HG02798 (cell line): ENCODE data around the gene CLIC4.
"Not testable (repeated sequence)": the region's sequence is repeated elsewhere in the genome, so short reads cannot be mapped to it uniquely, and the experiment has no call there.

ENCODE experiments used
- ATAC-seq: cut with Tn5 transposase; IDR thresholded peaks from one replicate; pipeline ENCODE4 v1.9.1; 2021; ENCODE audit warnings: mild to moderate bottlenecking; ENCODE audit not compliant: unreplicated experiment, poor library complexity

The CLIC4 gene

GRCh38 chr1:24744911-24745710 lies at the start of gene CLIC4:
Gene CLIC4, plus strand, starts transcription at chr1:24745447. Its CDS starts 107 bp downstream, at chr1:24745554.
- peak; percentile 85 for ATAC-seq

GRCh38 chr1:24696041-24696755 lies 49.0 kb upstream of the CLIC4 start:
- no peak for ATAC-seq

GRCh38 chr1:24696756-24697330 lies 48.4 kb upstream of the CLIC4 start:
- no peak for ATAC-seq

- not testable (repeated sequence) for ATAC-seq
These were observed 47.7 kb upstream of the CLIC4 start for GRCh38 chr1:24697453-24698001.

- not testable (repeated sequence) for ATAC-seq
These were observed 46.9 kb upstream of the CLIC4 start for GRCh38 chr1:24698326-24698725.

- no peak for ATAC-seq
These were observed 45.6 kb upstream of the CLIC4 start for GRCh38 chr1:24699628-24700027.

- no peak for ATAC-seq
These were observed 42.5 kb upstream of the CLIC4 start for GRCh38 chr1:24702511-24703293.

GRCh38 chr1:24704411-24705259 lies 40.6 kb upstream of the CLIC4 start:
- no peak for ATAC-seq

GRCh38 chr1:24705260-24706073 lies 39.8 kb upstream of the CLIC4 start:
- ATAC-seq: peak; percentile 69

- ATAC-seq: not testable (repeated sequence)
These were observed 39.2 kb upstream of the CLIC4 start for GRCh38 chr1:24706074-24706389.

GRCh38 chr1:24707687-24708086 lies 37.6 kb upstream of the CLIC4 start:
- ATAC-seq: no peak

- no peak for ATAC-seq
These were observed 36.3 kb upstream of the CLIC4 start for GRCh38 chr1:24708938-24709337.

- no peak for ATAC-seq
These were observed 35.3 kb upstream of the CLIC4 start for GRCh38 chr1:24709791-24710441.

- no peak for ATAC-seq
These were observed 33.9 kb upstream of the CLIC4 start for GRCh38 chr1:24711329-24711728.

GRCh38 chr1:24713176-24713575 lies 32.1 kb upstream of the CLIC4 start:
- ATAC-seq: no peak

GRCh38 chr1:24713736-24714135 lies 31.5 kb upstream of the CLIC4 start:
- no peak for ATAC-seq

GRCh38 chr1:24714859-24715520 lies 30.3 kb upstream of the CLIC4 start:
- ATAC-seq: no peak

GRCh38 chr1:24715658-24716057 lies 29.6 kb upstream of the CLIC4 start:
- no peak for ATAC-seq
